Stimulated activated CD4-positive, alpha-beta T cell treated with anti-CD3 and anti-CD28 coated beads, Interleukin-1b, Interleukin-23, amount 100 ng/mL, for 4 hours (primary cell): Measurements from ENCODE around the gene LSM7.

Source experiments
- DNase-seq, 2 donors: peaks; one replicate each; pipeline ENCODE4 v3.0.0-alpha.2; 2020; ENCODE audit warnings: low read depth in 2 of 2

The LSM7 gene

DNA sequence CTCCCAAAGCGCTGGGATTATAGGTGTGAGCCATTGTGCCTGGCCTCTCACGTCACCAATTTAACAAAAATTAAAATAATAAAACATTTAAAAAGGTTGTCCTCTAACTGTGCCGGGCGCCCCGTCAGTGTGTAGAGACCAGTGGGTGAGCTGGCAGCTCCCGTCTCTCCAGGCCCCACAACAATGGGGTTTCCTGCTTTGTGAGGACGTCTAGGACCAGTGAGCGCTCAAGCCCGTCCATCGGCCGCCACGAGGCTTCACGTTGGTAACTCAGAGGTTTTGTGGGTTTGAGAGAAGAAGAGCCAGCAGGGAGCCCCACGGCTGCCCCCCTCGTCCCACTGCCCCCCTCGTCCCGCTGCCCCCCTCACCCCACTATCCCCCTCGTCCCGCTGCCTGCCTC, 4.7 kb downstream of the LSM7 start:
- DNase-seq, result no peak

DNA sequence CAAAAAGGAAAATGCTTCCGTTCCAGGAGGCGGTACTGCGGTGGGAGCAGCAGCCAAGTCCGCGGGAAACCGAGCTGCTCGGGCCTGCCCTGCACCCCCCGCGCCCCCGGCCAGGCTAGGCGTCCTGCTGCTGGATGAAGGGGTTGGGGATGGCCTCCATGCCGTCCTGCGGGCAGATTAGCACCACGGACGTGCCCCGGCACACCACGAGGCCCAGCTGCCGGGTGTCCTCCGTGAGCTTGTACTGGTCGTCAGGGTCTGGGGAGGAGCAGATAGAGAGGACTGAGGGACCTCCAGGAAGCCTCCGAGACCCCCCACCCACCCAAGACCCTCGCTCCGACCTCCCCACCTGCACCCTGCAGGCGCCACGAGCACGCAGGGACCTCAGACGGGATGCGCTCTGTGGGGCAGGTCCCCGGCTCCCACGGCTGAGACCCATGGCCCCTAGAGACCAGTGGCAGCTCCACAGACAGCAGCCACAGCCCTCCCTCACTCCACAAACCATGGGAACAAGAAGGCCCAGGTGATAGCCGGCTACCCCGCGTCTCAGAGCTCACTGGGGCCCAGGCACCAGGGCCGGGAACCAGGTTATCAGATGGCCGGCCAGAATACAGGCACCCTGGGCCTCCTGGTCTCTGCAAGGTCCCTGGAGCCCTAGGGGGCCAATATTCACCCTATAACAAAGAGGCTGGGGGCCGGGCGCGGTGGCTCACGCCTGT, 6.7 kb downstream of the LSM7 start:
- DNase-seq, result no peak

DNA sequence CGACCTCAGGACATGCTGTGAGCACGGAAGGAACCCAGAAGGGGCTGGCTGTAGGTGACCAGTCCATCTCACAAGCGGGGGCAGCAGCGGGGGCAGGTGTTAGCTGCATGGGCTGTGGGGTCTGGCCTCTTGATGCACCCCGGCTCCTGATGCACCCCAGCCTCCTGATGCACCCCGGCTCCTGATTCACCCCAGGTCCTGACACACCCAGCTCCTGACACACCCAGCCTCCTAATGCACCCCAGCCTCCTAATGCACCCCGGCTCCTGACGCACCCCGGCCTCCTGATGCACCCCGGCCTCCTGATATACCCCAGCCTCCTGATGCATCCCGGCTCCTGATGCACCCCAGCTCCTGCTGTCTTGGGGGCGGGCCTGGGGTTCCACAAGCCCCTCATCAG, 7.4 kb downstream of the LSM7 start:
- no peak for DNase-seq

DNA sequence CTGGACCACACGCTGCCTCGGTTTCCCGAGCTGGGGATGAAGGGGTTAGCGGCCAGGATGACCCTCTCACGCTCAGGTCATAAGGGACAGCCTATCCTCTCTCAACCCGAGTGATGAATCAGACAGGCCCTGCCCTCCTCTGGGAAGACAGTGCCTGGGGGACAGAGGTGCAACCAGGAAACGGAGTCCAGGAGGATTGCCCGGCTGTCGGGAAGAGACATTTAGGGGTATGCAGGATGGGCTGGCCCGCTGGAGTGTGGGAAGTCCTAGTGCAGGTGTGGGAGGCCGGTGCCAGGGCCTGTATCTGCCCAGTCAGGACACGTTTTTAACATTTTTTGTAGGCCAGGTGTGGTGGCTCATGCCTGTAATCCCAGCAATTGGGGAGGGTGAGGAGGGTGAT, 8.3 kb downstream of the LSM7 start:
- no peak for DNase-seq

DNA sequence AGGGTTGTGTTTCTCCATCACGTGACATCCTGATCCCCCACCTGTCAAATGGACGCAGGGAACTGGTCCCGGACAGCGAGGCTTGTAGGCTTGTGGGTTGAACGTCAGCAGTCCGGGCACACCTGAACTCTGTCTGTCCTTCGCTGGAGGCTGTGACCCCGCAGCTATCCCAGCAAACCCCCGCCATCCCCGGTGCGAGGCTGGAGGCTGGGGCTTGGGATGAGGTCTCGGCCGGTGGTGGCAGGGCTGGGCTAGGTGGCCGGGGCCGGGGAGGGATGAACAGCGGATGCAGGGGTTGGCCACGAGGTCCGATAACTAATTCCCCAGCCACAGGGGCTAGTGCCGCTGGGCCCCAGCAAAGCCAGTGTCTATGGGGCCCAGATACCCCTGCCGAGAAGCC, 8.8 kb downstream of the LSM7 start:
- DNase-seq, result no peak

DNA sequence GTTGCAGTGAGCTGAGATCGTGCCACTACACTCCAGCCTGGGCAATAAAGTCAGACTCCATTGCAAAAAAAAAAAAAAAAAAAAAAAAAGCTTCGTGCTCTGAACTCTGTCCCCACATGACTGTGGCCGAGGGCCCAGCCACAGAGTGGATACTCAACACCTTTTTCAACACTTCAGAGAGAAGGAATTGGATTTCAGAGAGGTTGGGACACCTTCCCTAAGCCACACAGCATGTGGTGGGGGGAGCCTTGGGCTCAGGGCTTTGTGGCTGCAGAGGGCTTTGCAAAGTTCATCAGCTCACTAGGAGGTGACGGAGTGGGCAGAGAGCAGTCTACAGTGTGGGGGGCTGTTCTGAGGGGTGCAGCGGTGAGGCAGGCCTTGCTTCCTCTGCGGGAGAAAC, 9.5 kb downstream of the LSM7 start:
- DNase-seq, result no peak

DNA sequence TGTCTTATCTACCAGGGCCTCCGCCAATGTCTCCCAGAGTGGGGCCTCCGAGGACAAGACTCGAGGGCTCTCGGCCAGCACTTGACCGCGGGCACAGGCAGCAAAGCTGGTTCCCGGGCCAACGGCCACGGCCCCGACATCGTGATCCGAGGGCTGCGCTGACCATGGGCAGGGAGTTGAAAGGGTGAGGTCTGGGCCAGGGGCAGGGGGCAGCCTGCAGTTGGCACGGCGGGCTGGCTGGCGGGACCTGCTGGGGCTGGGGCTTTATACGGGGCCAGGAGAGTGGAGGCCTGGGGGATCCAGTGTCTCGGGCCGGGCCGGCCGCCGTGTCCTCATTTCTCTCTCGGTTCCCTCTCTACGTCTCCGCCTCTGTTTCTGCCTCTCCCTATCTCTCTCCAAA, 10.6 kb downstream of the LSM7 start:
- no peak for DNase-seq

DNA sequence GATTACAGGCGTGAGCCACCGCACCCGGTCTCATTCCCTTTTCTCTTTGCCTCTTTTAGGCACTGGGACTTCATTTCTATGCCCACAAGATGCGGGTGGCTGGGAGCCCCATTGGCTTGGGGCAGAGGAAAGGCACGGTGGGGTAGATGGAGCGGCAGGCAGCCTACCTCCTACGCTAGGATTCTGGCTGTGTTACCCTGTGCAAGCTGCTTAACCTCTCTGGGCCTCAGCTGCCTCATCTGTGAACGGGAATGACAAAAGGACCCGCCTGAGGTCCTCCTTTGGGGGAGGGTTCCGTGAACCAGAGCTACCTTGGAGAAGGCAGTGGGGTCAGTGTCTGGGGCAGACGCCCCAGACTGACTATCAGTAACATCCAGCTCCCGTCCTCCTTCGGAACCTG, 11.1 kb downstream of the LSM7 start:
- no peak for DNase-seq

DNA sequence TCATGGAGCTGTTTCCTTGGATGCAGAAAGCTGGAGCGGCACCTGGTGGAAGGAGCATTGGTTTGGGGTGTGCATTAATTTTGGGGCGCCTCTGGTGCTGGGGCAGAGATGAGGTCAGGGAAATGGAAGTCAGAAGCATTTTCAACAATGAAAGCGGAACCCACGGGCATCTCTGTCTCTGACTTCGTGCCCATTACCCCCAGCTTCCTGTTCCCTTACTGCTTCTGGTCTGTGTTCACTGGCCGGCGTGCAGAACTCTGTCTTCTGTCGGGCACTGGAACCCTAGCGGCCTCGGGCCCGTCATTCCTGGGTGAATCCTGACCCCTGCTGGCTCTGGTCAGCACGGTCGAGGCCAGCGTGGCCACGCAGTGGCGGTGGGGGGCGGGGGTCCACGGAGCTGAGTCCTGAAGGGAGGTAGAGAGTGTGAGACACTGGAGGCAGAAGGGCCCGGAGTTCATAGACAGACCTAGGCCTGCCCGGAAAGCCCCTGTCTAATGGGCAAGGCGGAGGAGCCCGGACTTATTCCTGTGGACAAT, 12.5 kb downstream of the LSM7 start:
- no peak for DNase-seq

DNA sequence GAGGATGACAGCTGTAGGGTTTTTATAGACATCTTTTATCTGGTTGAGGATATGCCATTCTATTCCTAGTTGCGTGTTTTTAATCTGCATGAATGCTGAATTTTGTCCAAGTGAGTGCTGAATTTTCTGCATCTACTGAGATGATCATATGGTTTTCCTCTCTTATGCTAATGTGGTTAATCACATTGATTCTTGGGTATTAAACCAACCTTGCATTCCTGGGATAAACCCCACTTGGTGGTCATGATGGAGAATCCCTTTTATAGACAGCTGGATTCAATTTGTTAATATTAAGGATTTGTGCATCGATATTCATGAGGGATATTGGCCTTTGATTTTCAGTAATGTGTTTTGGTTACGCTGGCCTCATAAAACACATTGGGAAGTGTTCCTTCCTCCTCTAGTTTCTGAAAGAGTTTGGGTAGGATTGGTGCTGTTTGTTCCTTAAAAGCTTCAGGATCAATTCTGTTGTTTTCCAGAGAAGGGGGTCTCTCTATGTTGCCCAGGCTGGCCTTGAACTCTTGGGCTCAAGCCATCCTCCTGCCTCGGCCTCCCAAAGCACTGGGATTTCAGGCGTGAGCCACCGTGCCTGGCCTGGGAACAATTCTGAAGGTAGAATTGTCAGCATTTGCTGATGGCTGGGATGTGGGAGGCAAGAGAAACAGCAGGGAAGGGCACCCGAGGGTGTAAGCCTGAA, 13.1 kb downstream of the LSM7 start:
- no peak for DNase-seq

DNA sequence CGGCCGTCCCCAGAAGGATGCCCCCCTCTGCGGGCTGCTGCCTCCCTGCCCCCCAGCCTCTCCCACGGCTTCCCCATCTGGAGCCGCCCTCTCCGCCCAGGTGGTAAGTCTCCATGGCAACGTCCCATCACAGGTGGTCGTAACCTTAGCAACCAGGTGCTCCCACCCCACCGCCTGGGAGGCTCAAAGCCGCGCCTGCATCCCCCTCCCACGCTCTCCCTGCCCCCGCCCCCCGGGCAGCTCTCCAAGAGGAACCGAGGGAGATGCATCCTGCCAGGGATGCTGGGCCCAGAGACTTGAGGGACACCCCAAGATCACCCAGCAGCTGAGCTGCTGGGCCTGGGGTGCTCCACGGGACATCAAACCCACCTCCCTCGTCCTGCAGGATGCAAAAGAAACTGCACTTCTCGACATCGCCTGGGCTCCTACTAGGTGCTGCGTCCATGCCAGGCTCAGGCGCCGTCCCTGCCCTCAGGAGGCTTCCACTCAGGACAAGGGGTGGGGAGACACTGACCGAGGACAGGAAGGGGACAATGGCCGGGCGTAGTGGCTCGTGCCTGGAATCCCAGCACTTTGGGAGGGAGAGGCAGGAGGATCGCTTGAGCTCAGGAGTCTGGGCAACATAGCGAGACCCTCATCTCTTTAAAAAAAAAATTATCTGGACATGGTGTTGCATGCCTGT, 15.4 kb downstream of the LSM7 start:
- no peak for DNase-seq

DNA sequence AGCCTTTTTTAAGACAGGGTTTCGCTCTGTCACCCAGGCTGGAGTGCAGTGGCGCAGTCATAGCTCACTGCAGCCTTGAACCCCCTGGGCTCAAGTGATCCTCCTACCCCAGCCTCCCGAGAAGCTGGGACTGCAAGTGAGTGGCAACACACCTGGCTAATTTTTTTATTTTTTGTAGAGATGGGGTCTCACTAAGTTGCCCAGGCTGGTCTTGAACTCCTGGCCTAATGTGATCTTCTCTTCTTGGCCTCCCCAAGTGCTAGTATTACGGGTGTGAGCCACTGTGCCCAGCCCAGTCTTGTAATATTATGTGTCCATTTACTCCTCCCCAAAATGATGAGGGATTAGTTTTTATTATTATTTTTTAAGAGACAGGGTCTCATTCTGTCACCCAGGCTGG, 17.3 kb downstream of the LSM7 start:
- DNase-seq, result no peak

DNA sequence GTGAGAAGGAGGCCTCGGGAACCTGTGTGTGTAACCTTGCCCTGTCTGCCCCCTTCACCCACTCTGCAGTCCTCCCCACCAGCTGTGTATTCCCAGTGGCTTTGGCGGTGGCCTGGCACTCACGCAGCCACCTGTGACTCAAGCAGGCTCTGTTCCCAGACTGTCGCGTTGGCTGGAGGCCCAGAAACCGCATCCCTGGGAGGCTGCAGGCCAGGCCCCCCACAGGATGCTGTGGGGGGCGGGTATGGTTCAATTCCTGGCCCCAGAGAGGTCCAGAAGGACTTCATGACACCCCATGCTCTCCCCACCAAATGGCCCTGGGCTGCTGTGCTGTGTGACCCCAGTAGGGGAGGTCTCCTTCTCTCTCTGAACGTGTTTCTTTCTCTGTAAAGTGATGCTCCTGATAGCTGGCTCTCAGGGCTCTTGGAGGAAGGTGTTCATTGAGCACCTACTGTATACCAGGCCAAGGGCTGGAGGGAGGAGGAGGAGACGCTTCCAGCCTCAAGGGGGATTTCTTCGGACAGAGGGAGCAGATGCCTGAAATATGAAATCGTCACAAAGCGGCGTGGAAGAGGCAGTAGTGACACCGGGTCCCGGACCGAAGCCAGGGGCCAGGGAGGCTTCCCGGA, 18.5 kb downstream of the LSM7 start:
- DNase-seq, result no peak

DNA sequence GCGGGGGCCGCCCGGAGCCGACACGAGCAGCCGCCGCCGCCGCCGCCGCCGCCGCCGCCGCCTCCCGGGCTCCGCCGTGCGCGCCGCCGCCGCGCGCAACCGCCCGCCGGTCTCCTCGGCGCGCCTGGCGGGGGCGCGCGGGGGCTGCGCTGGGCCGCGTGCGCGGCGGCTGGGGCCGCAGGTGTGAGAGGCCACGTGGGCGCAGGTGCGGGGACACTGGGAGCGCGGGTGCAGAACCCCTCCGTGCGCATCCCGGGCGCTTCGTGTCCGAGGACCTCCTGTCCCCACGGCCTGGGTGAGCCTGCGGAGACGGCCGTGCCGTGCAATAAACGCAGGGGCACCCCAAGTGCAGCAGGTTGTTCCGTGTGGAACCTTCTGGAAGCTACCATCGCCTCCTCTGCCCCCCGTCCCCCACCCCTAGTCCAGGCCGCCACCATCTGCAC, 20.3 kb downstream of the LSM7 start, which contains the start of gene LINGO3:
Gene LINGO3 (minus strand): TSS at position 41 of the 443 bp plus-strand sequence. CDS start 16,378 bp downstream, outside the sequence.
- DNase-seq, result no peak

DNA sequence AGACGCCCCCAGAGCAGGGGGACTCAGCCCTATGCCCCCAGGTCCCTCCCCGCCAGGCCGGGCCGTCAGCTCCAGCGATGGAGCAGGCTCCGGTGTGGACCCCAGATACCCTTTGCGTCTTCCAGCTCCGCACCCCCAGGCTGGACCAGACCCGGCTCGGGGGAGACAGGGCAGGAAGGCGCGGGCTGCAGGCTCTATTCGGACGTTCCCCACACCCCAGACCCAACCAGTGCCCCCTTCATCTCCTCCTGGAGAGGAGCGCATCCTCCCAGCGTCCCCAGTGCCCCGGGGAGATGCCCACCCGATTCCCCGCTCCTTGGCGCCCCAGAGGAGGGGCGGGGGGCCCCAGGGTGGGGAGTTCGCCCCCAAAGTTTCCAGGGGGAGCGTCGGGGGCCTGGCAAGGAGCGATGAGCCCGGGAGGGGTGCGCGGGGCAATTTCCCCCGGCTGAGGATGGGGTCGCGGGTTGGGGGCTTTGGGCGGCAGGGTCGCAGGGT, 20.8 kb downstream of the LSM7 start:
- DNase-seq, result no peak

DNA sequence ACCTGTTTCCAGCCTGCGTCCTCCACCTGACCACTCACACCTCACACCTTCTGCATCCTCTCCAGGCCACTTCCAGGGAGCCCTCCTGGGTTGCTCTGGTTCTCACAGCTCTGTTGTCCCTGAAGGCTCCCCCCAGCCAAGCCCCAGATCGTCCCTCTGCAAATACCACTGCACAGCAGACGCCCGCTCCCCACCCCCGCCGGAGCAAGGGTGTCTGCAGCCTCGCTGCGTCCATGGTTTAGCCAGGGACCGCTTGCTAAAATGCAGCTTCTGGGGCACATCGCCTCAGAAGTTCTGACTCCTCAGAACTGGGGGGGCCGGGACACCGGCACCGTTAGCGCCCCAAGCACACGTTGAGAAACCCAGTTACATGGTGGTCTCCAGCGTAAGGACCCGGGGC, 21.4 kb downstream of the LSM7 start:
- no peak for DNase-seq

DNA sequence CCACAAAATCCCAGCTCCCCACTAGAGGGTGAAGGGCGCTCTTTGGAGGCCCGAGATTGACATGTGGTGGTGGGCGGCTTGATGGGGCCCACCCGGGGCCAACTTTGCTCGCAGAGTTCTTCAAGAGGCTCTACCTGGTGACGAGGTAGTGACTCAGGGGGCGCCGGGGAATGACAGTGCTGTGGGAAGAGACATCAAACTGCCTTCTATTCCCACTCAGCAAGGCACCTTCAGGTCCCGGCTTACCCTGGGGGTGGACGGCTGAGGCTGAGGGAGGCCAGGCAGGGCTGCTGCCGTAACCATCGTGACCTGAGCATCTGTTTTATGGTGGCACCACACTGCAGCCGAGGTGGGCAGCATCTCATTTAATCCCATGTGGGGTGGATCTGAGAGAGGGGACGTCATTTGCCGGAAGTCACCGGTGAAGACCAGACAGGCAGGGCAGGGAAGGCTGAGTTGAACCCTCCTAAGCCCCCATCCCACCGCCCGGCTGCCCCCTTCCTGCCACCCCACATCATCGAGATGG, 22.0 kb downstream of the LSM7 start:
- no peak for DNase-seq

DNA sequence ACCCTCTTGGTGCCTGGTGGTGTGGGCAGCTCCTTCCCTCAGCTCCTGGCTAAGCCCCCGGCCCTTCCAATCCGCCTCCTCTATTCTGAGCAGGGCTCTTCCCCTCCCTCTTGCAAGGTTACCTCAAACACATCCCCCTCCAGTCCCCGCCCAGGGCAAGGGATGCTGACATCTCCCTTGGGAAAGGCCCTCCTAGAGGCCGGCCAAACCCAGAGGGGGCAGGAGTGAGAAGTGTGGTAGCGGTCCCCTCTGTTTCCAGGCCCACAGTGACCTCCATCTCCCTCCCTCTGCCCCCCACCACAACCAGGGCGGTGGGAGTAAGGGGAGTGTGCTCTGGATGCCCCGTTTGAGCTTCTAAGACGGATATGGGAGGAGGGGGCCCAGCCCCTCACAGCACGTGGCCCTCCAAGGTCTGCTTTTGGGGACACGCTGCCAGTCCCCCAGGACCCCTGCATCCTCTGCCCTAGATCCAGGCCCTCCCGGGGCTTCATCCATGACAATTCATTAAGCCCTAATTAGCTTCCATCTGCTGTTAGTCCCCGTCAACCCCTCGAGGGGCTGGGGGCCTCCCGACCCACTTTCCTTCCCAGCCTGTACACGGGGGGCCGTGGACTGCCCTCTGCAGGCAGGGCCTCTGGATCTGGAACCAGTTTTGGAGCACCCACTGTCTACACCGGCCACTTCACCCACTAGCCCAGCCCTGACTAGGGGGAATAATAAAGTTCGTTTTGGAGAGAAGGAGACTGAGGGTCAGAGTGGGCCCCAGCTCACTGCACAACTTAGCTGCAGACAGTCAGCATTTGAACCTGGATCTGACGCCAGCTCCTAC, 22.7 kb downstream of the LSM7 start:
- DNase-seq, result no peak

DNA sequence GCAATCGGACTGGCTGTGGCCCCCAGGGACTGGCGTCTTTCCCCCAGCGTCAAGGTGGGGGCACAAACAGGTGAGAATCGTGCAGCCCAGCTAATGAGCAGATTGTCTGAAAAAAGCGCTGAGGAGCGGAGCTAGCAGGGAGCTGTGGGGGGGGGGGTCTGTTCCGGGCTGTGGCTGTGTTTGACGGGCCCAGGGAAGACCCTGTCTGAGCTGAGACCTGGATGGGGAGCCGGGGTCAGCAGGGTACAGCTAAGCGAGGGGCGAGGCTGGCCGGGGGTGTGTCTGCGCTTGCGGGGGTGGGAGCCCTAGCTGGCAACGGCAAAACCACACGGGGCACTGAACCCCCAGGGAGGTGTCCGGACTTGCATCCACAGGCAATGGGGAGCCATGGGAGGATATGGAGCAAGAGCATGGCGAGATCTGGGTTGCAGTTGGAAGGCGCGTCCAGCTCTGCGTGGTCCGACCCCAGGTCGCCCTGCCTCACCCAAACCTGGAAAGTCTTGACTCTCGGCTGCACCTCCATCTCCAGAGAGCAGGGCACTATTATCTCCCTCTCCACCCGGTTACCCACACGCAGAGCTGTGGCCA, 25.1 kb downstream of the LSM7 start:
- DNase-seq, result no peak
